Stimulated activated CD4-positive, alpha-beta T cell treated with anti-CD3 and anti-CD28 coated beads, Interleukin-2, amount 100 ng/mL, for 4 hours (primary cell): Measurements from ENCODE around the gene ZKSCAN8.
A peak's percentile ranks its signal among the peaks of the same experiment; 100 is the strongest.

ENCODE experiments used
- DNase-seq: peaks from one replicate; pipeline ENCODE4 v3.0.0-alpha.2; 2020; ENCODE audit warnings: low read depth

Gene ZKSCAN8

GRCh38 chr6:28139860-28140543 is 1.7 kb upstream of the ZKSCAN8 start:
- DNase-seq = no peak

- no peak for DNase-seq
Observed at GRCh38 chr6:28140616-28141015, 1.1 kb upstream of the ZKSCAN8 start.

- DNase-seq = no peak
Observed at GRCh38 chr6:28142446-28142845, 763 bp downstream of the ZKSCAN8 start.

GRCh38 chr6:28145231-28145630 is 3.5 kb downstream of the ZKSCAN8 start:
- no peak for DNase-seq

GRCh38 chr6:28152531-28152930 is 10.8 kb downstream of the ZKSCAN8 start:
- DNase-seq = no peak

GRCh38 chr6:28153546-28153945 is 11.9 kb downstream of the ZKSCAN8 start:
- no peak for DNase-seq

- DNase-seq = no peak
Observed at GRCh38 chr6:28154357-28154756, 12.7 kb downstream of the ZKSCAN8 start.

GRCh38 chr6:28158318-28158717 is 16.6 kb downstream of the ZKSCAN8 start:
- DNase-seq = no peak

GRCh38 chr6:28159029-28159607 is 17.4 kb downstream of the ZKSCAN8 start:
- DNase-seq = no peak

- DNase-seq = no peak
Observed at GRCh38 chr6:28160233-28160632, 18.6 kb downstream of the ZKSCAN8 start.

GRCh38 chr6:28161410-28162079 is 19.9 kb downstream of the ZKSCAN8 start:
- DNase-seq = peak; percentile 80

- DNase-seq = no peak
Observed at GRCh38 chr6:28165563-28165962, 23.9 kb downstream of the ZKSCAN8 start.

- no peak for DNase-seq
Observed at GRCh38 chr6:28167068-28167467, 25.4 kb downstream of the ZKSCAN8 start.

GRCh38 chr6:28167926-28168325 is 26.2 kb downstream of the ZKSCAN8 start:
- no peak for DNase-seq

- no peak for DNase-seq
Observed at GRCh38 chr6:28171271-28171670, 29.6 kb downstream of the ZKSCAN8 start.

GRCh38 chr6:28172006-28172405 is 30.3 kb downstream of the ZKSCAN8 start:
- no peak for DNase-seq

- DNase-seq = no peak
Observed at GRCh38 chr6:28176373-28176772, 34.7 kb downstream of the ZKSCAN8 start.

- no peak for DNase-seq
Observed at GRCh38 chr6:28182255-28182654, 40.6 kb downstream of the ZKSCAN8 start.

GRCh38 chr6:28188111-28188979 is 46.7 kb downstream of the ZKSCAN8 start:
- DNase-seq = no peak

- DNase-seq = no peak
Observed at GRCh38 chr6:28200020-28200419, 58.3 kb downstream of the ZKSCAN8 start.

GRCh38 chr6:28203201-28203600 is 61.5 kb downstream of the ZKSCAN8 start:
- no peak for DNase-seq

GRCh38 chr6:28205879-28206278 is 64.2 kb downstream of the ZKSCAN8 start:
- no peak for DNase-seq

- no peak for DNase-seq
Observed at GRCh38 chr6:28206527-28206926, 64.8 kb downstream of the ZKSCAN8 start.
